Measurements from ENCODE around the gene CPM.
"Not testable (repeated sequence)": the region's sequence is repeated elsewhere in the genome, so short reads cannot be mapped to it uniquely, and the experiment has no call there.

Gene CPM

DNA sequence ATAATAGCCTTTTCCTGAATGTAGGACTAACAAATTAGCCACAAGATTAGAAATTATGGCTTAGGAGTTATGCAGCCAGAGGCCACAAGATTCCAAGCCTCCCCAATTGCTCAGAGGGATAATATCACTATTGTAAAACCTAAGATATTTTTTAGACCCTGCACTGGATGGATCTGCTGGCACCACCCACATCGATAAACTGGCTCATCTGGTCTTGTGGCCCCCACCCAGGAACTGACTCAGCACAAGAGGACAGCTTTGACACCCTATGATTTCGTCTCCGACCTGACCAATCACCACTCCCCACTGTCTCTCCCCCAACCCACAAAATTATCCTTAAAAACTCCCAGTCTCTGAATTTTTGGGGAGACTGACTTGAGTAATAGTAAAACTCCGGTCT, 54.7 kb downstream of the CPM start:
- no peak for DNase-seq (ENCODE audit: low read depth)

DNA sequence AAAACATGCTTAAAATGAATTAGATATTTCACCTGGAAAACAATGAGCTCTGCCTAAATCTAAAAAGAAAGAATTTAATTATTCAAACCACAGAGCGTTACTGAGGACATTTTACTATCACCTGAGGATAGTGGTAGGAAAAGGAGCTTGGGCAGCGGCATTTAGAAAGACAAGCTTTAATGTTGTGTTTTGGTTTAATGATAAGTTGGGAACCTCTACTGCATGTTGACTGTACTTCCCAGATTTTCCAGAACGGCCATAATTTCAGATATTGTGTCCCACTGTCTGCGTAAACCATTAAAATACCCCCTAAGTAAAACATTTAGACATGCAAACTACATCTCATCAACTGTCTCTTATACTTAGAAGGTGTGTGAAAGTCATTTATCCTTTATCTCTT, 55.4 kb downstream of the CPM start:
- DNase-seq (ENCODE audit: low read depth): no peak

GRCh38 chr12:68876461-68876860, 56.5 kb downstream of the CPM start:
- no peak for DNase-seq (ENCODE audit: low read depth)

- no peak for DNase-seq (ENCODE audit: low read depth)
These were observed 59.7 kb downstream of the CPM start for GRCh38 chr12:68873316-68873715.

DNA sequence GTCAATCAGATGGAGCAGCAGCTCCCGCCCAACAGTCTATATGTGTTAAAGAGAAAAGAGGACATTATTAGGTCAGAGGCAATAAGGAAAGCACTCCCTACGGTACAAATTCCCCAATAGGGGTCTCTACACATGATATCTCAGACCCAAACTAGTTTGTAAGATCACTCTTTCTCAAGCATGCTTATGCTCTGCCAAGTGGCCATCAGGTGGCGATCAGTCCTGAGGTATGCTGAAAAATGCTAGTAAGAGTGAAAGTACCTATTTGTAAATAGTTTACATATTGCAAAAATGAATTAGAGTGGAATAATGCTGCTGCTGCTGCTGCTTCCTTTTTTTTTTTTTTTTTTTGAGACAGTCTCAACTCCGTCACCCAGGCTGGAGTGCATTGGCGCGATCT, 61.0 kb downstream of the CPM start:
- no peak for DNase-seq (ENCODE audit: low read depth)

- no peak for DNase-seq (ENCODE audit: low read depth)
These were observed 61.6 kb downstream of the CPM start for GRCh38 chr12:68871396-68871795.

- no peak for DNase-seq (ENCODE audit: low read depth)
These were observed 62.5 kb downstream of the CPM start for GRCh38 chr12:68870443-68870842.

GRCh38 chr12:68870011-68870410, 63.0 kb downstream of the CPM start:
- no peak for DNase-seq (ENCODE audit: low read depth)

DNA sequence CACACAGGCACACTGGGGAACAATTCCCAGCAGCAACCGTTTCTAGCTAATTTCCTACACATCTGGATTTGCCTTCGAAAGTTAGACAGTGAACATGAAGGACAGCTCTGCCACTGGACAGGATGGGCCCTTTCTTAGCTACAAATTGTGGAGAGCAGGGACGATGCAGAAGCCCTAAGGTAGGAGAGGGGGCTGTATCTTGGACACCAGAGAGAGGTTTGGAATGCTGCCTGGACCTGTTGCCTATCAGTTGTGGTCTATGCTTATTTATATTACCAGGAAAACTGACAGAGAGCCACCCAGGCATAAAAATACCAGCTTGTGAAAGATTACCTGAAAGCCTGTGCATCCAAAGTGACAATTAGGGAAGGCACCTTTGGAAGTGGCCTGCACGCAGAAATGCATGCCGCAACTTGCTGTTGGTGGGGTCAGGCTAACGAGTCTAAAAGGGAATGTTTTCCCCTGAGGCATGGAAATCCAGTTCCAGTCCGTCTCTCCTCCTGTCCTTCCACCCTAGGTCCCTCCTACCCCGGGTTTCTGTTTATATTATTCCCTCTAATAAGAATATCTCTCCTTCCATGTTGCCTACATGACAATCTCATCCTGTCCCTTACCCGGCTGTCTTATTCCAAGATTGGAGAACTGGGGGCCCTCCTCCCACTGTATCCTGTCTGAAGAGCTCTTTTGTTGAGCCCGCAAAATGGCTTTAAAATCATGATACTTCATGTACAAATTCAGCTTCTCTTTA, 64.8 kb downstream of the CPM start:
- no peak for DNase-seq (ENCODE audit: low read depth)

DNA sequence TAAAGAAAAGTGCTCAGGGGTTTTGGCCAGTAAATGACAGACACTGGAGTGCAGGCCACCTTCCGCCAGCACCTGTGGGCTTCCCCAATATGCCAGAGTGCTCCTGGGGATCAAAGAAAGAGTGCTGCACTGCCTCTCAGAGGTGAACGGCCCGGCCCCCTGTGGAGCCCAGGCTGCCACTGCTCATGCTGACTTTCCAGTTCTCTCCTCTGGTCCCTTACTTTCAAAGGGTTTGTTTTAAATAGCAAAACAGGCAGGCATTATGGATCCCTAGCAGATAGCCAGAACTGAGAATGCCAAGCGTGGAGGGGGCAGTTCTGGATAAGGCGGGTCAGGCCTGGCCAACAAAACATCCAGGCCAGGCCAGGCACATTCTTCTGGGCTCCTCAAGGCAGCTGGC, 65.4 kb downstream of the CPM start:
- no peak for DNase-seq (ENCODE audit: low read depth)

DNA sequence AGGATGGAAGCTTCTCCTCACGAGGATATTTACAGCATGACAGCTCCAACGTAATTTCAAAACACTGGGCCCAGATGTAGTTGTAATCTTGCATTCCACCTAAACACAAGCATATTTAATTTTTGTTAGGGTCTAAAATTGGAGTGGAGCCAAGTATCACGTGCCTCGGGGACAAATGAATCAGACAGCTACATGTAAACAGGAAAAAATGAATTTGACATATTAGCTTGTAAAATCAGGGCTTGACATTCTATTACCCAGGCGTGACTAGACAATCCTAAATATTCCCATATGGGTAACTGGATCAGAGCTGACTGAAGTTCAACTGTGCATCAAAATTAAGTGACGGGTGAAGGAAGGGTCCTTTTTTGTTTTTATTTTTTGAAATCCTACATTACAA, 66.0 kb downstream of the CPM start:
- no peak for DNase-seq (ENCODE audit: low read depth)

- no peak for DNase-seq (ENCODE audit: low read depth)
These were observed 67.4 kb downstream of the CPM start for GRCh38 chr12:68865399-68866164.

DNA sequence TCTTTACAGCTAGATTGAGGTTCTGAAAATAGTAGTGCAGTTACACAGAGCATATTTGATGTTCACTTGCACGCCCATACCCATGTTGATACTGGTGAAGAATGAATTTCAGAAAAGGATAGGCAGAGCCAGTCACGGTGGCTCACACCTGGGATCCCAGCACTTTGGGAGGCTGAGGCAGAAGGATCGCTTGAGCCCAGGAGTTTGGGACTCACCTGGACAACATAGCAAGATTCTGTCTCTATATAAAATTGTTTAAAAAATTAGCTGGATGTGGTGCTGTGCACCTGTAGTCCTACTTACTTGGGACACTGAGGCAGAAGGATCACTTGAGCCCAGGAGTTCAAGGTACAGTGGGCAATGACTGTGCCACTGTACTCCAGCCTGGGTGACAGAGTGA, 68.4 kb downstream of the CPM start:
- DNase-seq (ENCODE audit: low read depth): no peak

GRCh38 chr12:68863886-68864454, 69.0 kb downstream of the CPM start:
- not testable (repeated sequence) for DNase-seq (ENCODE audit: low read depth)

- DNase-seq (ENCODE audit: low read depth): no peak
These were observed 69.7 kb downstream of the CPM start for GRCh38 chr12:68863109-68863770.

- no peak for DNase-seq (ENCODE audit: low read depth)
These were observed 71.1 kb downstream of the CPM start for GRCh38 chr12:68861890-68862289.

GRCh38 chr12:68856510-68856909, 76.5 kb downstream of the CPM start:
- no peak for DNase-seq (ENCODE audit: low read depth)

- DNase-seq (ENCODE audit: low read depth): no peak
These were observed 77.2 kb downstream of the CPM start for GRCh38 chr12:68855771-68856170.

DNA sequence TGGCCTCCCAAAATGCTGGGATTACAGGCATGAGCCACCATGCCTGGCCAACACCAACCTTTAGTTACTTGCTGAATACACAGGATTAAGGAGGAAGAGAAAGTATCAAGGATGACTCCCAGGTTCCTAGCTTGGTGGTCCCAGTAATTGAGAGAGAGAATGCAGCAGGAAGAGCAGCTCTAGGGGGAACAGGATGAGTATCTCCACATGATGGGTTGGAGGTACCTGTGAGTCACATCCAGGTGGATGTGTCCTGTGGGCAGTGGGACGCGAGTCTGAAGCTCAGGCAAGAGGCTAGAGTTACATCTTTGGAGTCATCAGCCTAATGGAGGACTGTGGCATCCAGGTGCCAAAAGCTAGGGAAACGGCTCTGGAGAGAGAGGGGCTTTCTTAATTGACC, 77.9 kb downstream of the CPM start:
- no peak for DNase-seq (ENCODE audit: low read depth)

GRCh38 chr12:68854554-68854953, 78.4 kb downstream of the CPM start:
- no peak for DNase-seq (ENCODE audit: low read depth)

GRCh38 chr12:68854078-68854468, 78.9 kb downstream of the CPM start:
- no peak for DNase-seq (ENCODE audit: low read depth)

DNA sequence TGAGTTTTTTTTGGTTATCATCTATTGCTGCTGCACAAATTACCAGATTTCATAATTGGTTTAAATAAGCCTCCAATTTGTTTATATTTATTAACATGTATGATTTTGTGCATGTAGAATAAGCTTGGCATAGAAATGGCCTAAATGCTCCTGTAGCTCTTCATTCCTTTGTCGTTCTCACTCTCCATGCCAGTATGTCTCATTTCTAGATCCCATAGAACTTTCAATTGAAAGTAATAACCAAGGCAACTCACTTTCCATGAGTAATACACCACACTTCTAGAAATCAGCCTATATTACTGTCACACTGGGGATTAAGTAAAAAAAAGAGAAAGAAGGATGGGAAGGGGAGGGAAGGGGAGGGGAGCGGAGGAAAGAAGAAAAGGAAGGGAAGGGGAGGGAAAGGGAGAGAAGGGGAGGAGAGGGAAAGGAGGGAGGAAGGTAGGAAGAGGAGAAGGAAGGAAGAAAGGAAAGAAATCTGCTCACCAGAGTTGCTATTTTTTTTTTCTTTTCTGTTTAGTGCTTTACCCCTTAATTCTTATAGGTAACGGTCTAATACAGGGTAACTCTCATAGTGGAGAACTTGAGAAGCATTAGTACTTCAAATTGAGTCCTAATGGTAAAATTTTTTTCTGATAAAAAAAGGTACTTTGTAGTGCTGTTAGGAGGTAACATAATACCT, 79.4 kb downstream of the CPM start:
- DNase-seq (ENCODE audit: low read depth): no peak
